ENCODE measurements around the gene GYG1. TPM values are rescaled to one million over a fixed set of nuclear protein-coding genes. Genes with fewer than 3 reads are reported as not detected.

The GYG1 gene
- 45.6 TPM for total RNA-seq
- long read RNA-seq, transcript GYG1-201 (7 exons, 1,890 nt): major isoform, 50 of 56 reads
- long read RNA-seq, partial matches to known transcripts: 0 of 56 reads
- long read RNA-seq, other reads (novel, unspliced or antisense): 5 of 56 reads

- Histone ChIP-seq H3K27me3 (no peaks in the 10 kb centered on the region), H3K36me3 (peaks cover 23% of the 10 kb centered on the region), H3K9me3 (no peaks in the 10 kb centered on the region), H3K4me1 (peaks cover 25% of the 10 kb centered on the region), H3K4me3 (peak within 1 kb of the TSS; percentile 75), H3K27ac (peak within 1 kb of the TSS; percentile 95)
- TF ChIP-seq CTCF (IDR thresholded peaks at IDR 0.05): peak; percentile 33
- peak; percentile 96 for ATAC-seq
- intact Hi-C loops (cut with DNase I): no loop called here
- peak; percentile 93 for DNase-seq
Observed at GRCh38 chr3:148991219-148992026, at the start of gene GYG1. Gene GYG1 (plus strand): TSS chr3:148991540. CDS start chr3:148991641, 101 bp downstream.

- intact Hi-C loops (cut with DNase I): no loop called here
- DNase-seq (no peak), ATAC-seq (peak; percentile 94)
- no peaks in the 10 kb centered on the region for H3K9me3 ChIP-seq
- peak; percentile 72 for TF ChIP-seq CTCF (IDR thresholded peaks at IDR 0.05)
- no peak overlapping the region for H3K27ac ChIP-seq
- H3K4me3 ChIP-seq: no peak overlapping the region
- H3K4me1 ChIP-seq: no peaks in the 10 kb centered on the region
- no peaks in the 10 kb centered on the region for H3K36me3 ChIP-seq
- H3K27me3 ChIP-seq: no peaks in the 10 kb centered on the region
Observed at GRCh38 chr3:148943506-148944205, 47.7 kb upstream of the GYG1 start.

- DNase-seq (no peak), ATAC-seq (no peak)
- no peak for TF ChIP-seq CTCF (IDR thresholded peaks at IDR 0.05)
- Histone ChIP-seq H3K36me3 (no peaks in the 10 kb centered on the region), H3K27ac (no peak overlapping the region), H3K27me3 (no peaks in the 10 kb centered on the region), H3K4me1 (no peaks in the 10 kb centered on the region), H3K4me3 (no peak overlapping the region), H3K9me3 (no peaks in the 10 kb centered on the region)
- intact Hi-C loops (cut with DNase I): loop anchor here (5.0 kb wide), 1 partner anchor 83 kb away; no protein-coding TSS in a partner anchor
Observed at GRCh38 chr3:148945116-148945515, 46.2 kb upstream of the GYG1 start.

GRCh38 chr3:148948913-148949657 is 42.3 kb upstream of the GYG1 start:
- no peak for TF ChIP-seq CTCF (IDR thresholded peaks at IDR 0.05)
- H3K4me1 ChIP-seq: no peaks in the 10 kb centered on the region
- intact Hi-C loops (cut with DNase I): loop anchor here (5.0 kb wide), 1 partner anchor 87 kb away; no protein-coding TSS in a partner anchor

GRCh38 chr3:148950806-148951205 is 40.5 kb upstream of the GYG1 start:
- intact Hi-C loops (cut with DNase I): no loop called here
- DNase-seq: no peak
- no peak overlapping the region for H3K27ac ChIP-seq
- ATAC-seq: no peak
- H3K27me3 ChIP-seq: no peaks in the 10 kb centered on the region
- no peak overlapping the region for H3K4me3 ChIP-seq
- H3K4me1 ChIP-seq: peaks cover 3% of the 10 kb centered on the region
- H3K9me3 ChIP-seq: no peaks in the 10 kb centered on the region
- TF ChIP-seq CTCF (IDR thresholded peaks at IDR 0.05): peak; percentile 12
- no peaks in the 10 kb centered on the region for H3K36me3 ChIP-seq

More at GRCh38 chr3:148948913-148949657, 42.3 kb upstream of the GYG1 start:
- Histone ChIP-seq H3K36me3 (no peaks in the 10 kb centered on the region), H3K4me3 (no peak overlapping the region), H3K27ac (no peak overlapping the region), H3K9me3 (no peaks in the 10 kb centered on the region), H3K27me3 (no peaks in the 10 kb centered on the region)
- ATAC-seq (no peak), DNase-seq (no peak)
